HG03469 (cell line): ENCODE data around the gene SIRT3.

Experiments
- ATAC-seq: cut with Tn5 transposase; IDR thresholded peaks from one replicate; pipeline ENCODE4 v1.9.1; 2021; ENCODE audit warnings: mild to moderate bottlenecking, moderate library complexity, moderate number of reproducible peaks; ENCODE audit not compliant: unreplicated experiment

SIRT3 gene

DNA sequence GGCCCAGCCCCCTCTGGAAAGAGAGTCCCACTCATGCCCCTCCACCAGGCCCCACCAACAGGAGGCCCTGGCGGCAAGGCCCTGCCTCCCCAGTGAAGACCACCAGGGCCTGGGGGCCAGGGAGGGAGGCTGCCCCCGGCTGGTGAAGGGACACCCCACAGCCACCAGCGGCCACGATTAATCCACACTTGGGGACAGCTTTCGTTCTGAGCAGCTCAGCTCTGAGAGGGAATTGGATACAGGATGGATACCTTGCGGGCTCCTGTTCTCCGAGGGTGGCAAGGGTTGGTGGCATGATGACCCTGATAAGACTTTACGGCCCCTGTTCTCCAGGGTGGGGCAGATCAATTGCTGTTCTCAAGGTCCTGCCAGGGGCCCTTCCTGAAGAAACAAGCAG, 35.2 kb upstream of the SIRT3 start:
- no peak for ATAC-seq

DNA sequence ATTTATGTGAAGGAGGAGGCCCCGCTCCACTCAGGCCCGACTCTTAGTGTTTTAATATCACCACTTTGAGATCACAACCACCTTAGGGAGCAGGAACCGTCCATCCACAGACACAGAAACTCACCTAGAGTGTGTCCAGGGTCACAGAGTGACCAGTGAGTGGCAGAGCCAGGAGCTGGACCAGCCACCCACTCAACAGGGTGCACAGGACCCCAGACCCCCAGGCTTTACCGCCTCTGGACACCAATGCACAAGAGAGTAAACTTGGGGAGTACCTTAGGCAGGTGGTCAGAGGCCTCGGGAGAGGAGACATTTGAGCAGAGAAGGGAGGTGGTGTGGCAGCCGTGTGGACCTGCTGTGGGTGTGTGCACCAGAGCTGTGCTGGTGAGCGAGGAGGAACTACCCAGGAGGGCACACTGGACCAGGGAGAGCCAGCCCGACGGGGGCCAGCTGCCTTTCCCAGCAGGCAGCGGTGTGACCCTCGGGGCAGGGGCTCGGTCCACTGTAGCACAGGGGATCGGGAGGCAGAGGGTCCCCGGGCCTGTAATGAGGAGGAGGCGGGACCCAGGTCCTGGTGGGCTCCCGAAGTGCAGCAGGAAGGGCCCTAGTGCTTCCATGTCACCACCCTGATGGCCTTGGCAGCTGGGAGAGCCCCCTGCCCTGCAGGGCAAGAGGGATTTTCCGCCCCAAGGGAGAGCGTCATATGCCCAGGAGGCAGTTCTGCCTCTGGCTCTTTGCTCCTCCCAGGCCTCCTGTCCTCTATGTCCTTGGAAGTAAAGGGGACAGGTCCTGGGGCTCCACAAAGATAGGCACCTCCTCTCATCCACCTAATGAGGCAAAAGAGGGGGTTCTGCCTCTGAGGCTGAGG, 34.5 kb upstream of the SIRT3 start:
- ATAC-seq = no peak

GRCh38 chr11:269146-269890, 33.2 kb upstream of the SIRT3 start:
- peak; percentile 59 for ATAC-seq

GRCh38 chr11:268716-269145, 32.6 kb upstream of the SIRT3 start:
- peak; percentile 23 for ATAC-seq

GRCh38 chr11:267491-267994, 31.4 kb upstream of the SIRT3 start:
- ATAC-seq = no peak

DNA sequence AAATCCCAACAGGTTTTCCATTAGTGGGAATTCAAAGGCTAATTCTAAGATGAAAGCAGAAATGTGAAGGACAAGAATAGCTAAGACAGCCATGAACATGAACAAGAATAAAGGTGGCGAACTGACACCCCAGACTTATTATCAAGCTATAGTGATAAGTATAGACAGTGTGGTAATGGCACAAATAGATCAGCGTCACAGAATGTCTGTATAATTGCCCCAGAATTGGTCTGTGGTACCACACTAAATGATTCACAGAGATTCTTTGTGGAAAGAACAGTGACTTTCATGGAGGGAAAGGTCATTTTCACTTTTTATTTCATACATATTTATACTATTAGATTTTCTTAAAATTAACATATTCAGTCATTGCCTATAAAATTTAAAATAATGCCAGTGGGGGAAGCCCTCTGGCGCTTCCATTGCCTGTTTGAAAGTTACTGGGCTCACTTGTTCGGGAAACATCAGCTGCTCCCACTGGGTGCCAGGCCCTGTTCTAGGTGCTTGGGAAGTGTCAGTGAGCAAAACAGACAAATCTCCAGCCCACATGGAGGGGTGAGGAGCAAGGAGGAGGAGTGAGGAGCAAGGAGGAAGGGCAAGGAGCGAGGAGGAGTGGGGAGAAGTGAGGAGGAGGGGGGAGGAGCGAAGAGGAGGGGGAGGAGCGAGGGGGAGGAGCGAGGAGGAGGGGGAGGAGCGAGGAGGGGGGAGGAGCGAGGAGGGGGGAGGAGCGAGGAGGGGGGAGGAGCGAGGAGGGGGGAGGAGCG, 30.7 kb upstream of the SIRT3 start:
- no peak for ATAC-seq

DNA sequence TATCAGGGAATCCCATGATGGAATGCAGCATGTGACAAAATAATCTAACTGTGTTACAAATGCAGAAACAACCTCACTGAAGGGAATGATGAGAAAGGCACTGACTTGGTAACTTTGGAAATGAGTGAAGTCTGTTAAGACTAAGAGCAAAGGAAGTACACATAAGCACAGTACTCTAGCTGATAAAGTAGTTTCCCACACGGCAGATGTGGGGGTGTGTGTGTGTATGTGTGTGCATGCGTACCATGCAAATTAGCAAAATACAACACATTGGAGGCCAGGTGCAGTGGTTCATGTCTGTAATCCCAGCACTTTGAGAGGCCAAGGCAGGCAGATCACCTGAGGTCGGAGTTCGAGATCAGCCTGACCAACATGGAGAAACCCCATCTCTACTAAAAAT, 25.5 kb upstream of the SIRT3 start:
- no peak for ATAC-seq

DNA sequence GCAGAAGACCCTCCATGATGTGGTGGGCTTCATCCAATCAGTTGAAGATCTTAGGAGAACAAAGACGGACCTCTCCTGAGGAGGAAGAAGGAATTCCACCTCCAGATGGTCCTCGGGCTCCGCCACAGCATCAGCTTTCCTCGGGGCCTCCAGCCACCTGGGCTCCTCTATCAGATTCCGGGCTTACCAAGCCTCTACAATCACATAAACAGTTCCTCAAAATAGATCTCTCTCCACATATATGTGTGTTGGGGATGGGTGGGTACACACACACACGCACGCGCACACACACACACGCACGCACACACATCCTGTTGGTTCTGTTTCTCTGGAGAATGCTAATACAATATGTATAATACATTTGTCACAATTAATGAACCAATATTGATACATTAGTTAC, 23.3 kb upstream of the SIRT3 start:
- no peak for ATAC-seq

- ATAC-seq = no peak
Measured at GRCh38 chr11:257766-258493, 21.8 kb upstream of the SIRT3 start.

- ATAC-seq = no peak
Measured at GRCh38 chr11:256952-257737, 21.0 kb upstream of the SIRT3 start.

DNA sequence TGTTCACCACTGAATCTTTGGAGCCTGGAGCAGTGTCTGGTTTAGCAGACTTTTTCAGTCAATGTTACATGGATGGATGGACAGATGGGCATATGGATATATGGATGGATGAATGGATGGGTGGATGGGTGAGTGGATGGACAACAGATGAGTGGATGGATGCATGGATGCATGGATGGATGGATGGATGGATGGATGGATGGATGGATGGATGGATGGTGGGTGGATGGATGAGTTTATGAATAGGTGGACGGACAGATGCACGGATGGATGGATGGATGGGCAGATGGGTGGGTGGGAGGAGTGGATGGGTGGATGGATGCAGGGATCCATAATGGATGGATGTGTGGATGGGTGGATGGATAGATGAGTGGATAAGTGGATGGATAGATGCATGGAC, 19.7 kb upstream of the SIRT3 start:
- ATAC-seq = no peak

- no peak for ATAC-seq
Measured at GRCh38 chr11:255176-255575, 19.0 kb upstream of the SIRT3 start.

- no peak for ATAC-seq
Measured at GRCh38 chr11:253886-254270, 17.7 kb upstream of the SIRT3 start.

DNA sequence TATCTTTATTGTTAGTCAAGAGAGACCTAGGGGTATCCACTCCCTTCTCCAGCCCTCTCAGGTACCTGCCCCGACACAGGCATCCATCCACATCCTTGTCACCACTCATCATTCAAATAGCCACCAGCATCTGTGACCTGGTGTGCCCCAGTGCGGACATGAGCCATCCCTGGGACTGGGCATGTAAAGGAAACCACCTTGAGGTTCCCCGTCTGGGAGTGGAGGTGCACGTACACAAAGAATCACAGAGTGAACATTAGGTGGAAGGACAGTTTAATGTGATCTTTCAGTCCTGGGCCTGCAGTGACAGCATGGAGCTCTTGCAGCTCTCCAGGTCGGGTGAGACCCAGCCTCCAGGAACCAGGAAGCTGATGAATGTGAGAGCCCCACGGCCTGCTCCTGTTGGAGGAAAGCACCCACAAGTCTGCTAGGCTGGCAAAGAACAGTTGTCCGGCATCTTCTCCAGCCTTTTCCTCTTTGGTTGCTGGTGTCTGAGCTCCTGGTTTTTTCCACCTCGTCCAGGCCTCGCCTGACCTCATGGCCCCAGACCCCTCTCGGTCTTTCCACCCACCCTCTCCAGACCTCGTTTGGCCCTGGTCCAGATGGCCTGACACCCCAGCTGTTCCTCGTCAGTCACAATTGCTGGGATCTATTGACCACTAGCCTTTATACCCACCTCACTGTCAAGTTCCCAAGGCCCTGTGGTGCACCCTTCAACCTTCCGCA, 17.2 kb upstream of the SIRT3 start:
- ATAC-seq = no peak

DNA sequence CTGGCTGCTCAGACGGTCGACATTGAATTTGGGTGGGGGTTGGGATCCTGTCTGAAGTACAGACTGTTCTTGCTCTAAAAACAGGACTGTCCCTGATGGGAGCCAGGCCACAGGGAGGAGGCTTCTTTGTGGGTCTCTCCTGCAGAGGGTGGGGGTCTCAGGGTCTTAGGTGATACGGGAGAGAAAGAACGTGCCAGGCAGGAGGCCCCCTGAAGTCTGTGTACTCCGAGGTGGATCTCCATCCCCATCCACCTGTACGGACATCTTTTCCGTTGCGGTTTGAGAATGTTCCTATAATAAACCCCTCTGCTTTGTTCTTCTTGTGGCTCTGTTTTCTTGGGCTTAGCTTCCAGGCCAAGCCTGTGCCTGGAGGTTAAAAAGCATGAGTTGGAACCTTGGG, 16.5 kb upstream of the SIRT3 start:
- ATAC-seq = no peak

DNA sequence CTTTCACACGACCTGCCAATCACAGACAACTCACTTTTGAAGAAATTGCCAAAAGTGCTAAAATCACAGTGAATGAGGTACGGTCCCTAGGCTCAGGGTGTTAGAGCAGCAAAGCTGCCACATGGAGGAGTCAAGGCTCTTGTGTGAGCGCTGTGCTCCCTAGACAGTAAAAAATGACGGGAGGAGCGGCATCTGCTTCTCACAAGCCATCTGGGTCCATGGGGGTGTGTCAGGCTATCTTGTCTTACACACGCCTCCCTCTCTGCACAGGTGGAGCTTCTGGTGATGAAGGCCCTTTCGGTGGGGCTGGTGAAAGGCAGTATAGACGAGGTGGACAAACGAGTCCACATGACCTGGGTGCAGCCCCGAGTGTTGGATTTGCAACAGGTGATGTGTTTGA, 15.4 kb upstream of the SIRT3 start:
- no peak for ATAC-seq

DNA sequence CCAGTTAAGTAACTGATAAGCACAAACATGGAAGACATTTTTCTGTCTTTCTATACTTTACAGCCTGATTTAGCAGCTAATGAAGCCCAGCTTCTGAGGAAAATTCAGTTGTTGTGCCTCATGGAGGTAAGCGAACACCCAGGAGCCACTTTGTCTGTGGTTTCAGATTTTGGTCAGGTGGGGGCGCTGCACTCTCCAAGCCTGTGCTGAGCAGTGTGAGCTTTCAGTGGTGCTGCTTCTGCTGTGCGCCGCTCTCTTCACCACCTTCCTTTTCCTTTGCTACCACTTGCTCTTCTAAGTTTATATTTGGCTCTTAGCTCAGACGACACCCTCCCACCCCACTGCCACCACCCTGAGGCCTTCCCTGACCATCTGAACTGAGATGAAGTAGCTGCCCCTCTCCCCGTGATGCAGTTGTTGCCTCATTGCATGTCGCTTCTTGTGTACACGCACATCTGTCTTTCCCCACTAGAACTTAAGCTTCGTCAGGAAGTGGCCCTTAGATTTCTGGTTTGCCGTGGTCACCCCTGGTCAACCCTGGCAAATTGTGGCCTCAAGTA, 14.7 kb upstream of the SIRT3 start:
- no peak for ATAC-seq

GRCh38 chr11:250274-250673, 14.1 kb upstream of the SIRT3 start:
- no peak for ATAC-seq

DNA sequence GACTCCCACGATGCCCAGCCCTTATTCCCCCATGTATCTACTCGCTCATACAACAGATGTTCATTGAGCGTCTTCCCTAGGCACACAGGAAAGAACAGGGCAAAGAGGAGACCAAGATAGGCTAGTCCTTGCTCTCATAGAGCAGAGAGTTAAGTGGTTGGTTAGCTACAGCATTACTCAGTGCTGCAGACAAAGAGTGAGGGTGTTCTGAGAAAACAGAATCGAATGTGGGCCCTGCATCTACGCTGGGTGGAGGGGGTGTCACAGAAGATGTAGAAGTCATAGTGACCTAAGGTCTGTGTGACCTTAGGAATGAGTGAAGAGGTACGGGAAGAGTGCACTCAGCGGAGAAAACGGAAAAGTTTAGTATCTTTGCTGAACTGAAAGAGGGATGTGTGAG, 12.9 kb upstream of the SIRT3 start:
- ATAC-seq = no peak
